ENCODE measurements around the gene FAM156B. TPM values are rescaled to one million over a fixed set of nuclear protein-coding genes. Genes with fewer than 3 reads are reported as not detected.
"Not testable (repeated sequence)": the region's sequence is repeated elsewhere in the genome, so short reads cannot be mapped to it uniquely, and the experiment has no call there.

FAM156B gene
- polyA plus RNA-seq (2014; cell fraction: cytosol; rRNA removed): 27.8 and 36.5 TPM in 2 replicates
- 44.2 and 105 TPM in 2 replicates for polyA plus RNA-seq (2014; cell fraction: nucleus; rRNA removed)

GRCh38 chrX:52896855-52897709, at the start of gene FAM156B:
FAM156B (plus strand) TSS chrX:52897330; CDS start chrX:52907226, 9,896 bp downstream.
- not testable (repeated sequence) for DNase-seq (ENCODE audit: low spot score)

DNA sequence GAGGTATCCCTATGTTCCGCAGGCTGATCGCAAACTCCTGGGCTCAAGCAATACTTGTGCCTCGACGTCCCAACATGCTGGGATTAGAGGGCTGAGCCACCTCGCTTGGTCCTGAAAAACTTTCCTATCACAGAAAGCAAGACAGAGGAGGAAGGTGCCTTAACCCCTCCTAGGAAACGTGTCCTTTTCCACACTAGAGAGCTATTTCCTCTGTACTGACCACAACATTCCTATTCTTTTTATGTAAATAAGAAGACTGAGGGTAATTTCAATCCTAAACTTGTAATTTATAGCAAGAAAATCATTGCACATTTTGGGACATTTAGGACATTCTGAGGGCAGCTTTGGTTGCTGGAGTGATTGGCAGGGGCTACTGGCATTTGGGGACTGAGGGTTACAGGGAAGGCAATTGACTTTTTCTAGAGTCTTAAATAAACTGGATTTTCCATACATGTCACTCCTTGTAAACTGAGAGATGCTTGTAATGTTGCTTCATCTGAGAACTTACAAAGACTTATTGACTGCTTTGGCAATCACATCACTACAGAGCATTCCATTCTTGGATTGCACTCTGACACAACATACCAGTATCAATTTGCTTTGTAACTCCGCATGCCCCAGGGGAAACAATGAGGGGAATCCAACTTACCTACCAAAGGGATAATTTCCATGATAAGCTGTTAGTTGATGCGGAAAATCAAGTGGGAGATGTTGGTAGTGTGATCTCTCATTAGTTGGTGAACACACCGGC, 44.8 kb upstream of the FAM156B start:
- no peak for DNase-seq (ENCODE audit: low spot score)

GRCh38 chrX:52856991-52857525, 40.1 kb upstream of the FAM156B start:
- DNase-seq (ENCODE audit: low spot score): not testable (repeated sequence)

DNA sequence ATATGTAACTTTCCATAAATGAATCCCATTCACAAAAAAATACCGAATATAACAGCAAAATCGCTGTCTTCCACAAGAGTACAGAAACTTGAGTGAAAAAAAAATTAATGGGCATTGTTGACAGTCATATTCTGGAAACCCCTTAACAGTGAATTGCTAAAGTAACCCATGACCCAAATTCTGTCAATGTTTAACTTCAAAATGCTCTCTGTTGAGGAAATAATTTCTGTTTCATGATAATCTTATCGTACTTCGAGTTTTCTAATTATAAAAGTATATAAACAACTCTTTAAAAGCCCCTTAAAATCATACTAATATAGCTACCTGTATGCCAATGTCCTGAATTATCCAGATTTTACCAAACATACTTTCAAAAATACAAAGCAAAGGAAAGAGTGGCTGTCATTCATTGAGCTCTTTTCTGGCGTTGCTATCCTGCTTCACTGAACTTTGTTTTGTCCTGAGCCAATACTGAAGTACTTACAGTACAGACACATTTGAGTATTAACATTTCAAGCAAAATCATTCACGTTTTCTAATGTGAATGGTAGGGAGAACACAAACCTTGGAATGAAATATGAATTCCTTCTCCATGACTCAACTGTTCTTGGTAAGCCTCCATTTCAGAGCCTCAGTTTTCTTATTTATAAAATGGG, 31.7 kb upstream of the FAM156B start:
- DNase-seq (ENCODE audit: low spot score): no peak

DNA sequence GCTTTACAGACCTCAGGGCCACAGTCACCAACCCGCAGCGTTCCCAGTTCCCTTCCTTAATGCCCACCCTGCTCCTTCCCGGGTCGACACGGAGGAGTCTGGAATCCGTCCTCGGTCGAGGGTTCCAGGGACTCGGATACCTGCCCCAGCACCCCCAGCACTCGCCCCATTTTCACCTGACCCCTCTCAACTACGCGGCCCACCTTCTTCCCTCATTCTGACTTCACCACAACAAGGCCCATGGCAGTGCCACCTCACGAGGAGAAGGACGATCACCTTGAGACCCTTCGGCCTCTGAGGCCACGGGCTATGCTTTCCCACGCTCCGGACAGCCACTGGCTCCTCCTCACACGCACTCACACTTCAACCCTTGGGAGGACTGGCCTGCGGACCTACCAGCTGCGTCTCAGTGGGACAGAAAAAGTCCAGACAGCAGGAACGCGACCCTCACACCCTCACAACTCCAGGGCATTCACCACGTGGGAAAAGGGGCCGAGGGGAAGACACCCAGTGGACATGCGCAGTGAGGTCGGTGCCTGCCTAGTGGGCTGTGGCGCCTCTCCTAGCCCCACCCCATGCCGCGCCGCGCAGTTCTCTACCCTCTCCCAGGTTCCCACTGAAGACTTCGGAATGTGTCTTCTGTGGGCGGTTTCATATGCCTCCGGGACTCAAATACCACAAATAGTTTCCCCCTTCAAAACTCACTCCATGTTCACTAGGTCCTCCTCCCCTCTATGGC, 29.4 kb upstream of the FAM156B start, which contains the start of gene XAGE3:
Gene XAGE3, minus strand, starts transcription at position 474 of the 739 bp plus-strand sequence. CDS start 950 bp downstream, outside the sequence.
- no peak for DNase-seq (ENCODE audit: low spot score)

DNA sequence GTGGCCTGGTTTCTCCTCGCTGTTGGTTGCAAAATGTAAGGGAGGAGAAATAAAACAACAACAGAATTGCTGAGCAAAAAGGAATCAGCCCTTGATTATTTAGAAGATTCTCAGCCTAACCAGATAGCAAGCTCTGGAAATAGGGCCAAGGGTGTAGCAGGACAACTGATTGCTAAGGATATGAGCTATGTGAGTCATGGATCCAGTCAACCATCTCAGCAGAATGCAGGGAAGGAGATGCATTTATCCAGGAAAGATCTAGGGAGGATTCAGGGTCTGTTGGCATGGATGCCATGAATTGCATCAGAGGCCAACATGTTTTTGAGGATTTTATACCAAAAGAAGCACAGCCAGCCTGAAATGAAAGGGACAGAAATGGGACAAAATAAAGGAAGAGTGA, 27.1 kb upstream of the FAM156B start:
- no peak for DNase-seq (ENCODE audit: low spot score)

- DNase-seq (ENCODE audit: low spot score): not testable (repeated sequence)
These were observed 23.3 kb upstream of the FAM156B start for GRCh38 chrX:52873825-52874224.

- DNase-seq (ENCODE audit: low spot score): no peak
These were observed 22.5 kb upstream of the FAM156B start for GRCh38 chrX:52874661-52875060.

DNA sequence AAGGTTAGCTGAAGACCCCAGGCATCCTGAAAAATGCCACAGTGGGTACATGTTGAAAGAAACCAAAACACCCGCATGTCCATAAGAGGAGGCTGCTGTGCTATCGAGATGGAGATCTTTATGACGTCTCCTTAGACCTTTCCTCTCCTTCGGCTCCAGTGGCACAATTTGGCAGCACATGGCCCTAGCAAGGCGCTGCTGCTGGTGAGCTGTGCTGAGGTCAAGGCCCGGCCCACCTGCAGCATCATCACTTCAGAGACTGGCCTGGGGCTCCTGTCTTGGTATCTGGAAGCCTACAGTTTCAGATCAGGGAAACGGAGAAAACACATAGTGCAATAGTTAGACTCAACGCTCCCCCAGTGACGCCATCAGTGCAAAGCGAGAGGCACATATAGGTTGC, 21.7 kb upstream of the FAM156B start:
- not testable (repeated sequence) for DNase-seq (ENCODE audit: low spot score)

GRCh38 chrX:52876386-52876785, 20.7 kb upstream of the FAM156B start:
- DNase-seq (ENCODE audit: low spot score): not testable (repeated sequence)

DNA sequence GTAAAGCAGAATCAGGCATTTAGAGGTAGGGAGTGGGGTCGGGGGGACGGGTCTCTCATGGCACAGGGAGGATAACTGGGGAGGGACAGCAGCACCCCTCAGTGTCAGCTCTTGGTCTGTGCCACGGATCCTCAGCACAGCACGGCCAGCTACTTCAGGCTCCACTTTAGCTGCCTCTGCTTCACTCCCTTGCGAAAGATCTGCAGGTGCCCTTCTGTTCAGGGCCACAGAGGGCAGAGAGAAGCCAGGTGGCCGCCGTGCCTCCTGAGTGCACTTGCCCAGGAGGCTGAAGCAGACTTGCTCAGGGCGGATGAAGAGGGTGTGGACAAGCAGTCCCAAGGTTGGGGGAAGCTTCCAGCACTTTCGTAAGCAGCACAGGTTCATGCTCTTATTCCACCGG, 9.7 kb upstream of the FAM156B start:
- DNase-seq (ENCODE audit: low spot score): not testable (repeated sequence)

DNA sequence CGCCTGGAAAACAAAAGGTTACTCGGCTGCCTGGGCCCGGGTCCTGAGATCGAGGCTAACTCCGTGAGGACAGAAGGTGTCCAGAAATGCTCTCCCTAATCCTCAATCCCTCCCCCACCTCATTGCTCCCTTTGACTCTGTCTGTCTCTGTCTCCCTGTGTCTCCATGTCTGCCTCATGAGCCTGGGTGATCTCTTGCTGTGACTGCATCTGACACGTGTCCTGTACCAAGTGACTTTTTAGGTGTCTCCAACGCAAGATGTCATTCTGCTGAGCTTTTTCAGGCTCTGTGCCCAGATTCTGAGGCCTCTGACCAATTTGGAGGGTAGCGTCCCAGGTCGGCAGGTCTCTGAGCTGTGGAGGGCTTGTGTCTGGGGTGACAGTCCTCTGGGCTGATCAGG, 9.0 kb upstream of the FAM156B start:
- DNase-seq (ENCODE audit: low spot score): not testable (repeated sequence)

DNA sequence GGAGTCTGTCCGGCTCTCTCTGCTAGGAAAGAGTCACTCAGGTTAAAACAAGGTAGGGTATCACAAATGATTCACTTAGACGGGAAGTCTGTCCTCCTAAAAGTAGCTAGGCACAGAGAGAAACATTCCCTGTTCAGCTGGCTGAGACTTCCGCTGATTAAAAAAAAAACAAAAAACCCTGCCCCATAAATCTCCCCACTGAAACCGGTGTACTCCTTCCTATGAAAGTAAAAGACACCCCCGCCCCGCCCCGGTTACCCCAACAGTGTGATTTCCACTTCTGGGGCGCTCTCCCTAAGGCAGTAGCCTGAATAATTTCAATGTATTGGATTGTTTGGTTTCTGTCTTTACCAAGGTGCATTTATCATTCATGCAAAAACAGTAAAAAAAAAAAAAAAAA, 692 bp upstream of the FAM156B start:
- DNase-seq (ENCODE audit: low spot score): not testable (repeated sequence)

DNA sequence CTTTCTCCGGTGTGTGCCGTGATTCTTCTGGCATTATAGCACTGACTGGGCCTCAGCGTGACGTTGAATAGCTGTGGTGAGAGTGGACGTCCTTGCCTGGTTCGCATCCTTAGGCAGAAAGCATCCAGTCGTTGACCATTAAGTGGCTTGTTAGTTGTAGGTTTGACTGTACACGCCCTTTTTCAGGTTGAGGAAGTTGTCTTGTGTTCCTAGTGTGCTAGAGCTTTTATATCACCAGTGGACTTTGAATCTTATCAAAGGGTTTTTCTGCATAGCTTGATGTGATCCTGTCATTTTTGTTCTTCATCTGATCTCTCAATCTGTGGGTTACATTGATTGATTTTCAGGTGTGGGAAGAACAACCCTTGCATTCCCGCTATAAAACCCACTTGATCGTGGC, 8.4 kb downstream of the FAM156B start:
- not testable (repeated sequence) for DNase-seq (ENCODE audit: low spot score)

DNA sequence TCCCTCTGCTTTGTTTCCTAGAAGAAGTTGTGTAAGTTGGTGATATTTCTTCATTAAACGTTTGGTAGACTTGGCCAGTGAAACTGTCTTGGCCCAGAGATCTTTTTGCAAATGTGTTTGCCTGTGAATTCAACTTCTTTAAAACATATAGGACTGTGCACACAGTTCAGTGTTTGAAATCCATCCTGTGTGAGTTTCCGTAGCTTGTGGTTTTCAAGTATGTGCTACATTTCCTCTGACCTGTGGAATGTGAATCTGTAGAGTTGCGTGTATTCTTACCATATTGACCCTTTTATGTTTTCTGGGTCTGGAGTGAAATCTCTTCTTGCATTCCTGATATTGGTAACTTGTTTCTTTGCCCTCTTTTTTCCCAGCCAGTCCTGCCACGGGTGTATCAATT, 8.9 kb downstream of the FAM156B start:
- DNase-seq (ENCODE audit: low spot score): not testable (repeated sequence)

GRCh38 chrX:52907137-52907536, 10.0 kb downstream of the FAM156B start:
- DNase-seq (ENCODE audit: low spot score): not testable (repeated sequence)

GRCh38 chrX:52907900-52908299, 10.8 kb downstream of the FAM156B start:
- DNase-seq (ENCODE audit: low spot score): not testable (repeated sequence)

- DNase-seq (ENCODE audit: low spot score): not testable (repeated sequence)
These were observed 12.3 kb downstream of the FAM156B start for GRCh38 chrX:52909313-52909969.

- not testable (repeated sequence) for DNase-seq (ENCODE audit: low spot score)
These were observed 16.6 kb downstream of the FAM156B start for GRCh38 chrX:52913681-52914080.

GRCh38 chrX:52914704-52915103, 17.6 kb downstream of the FAM156B start:
- not testable (repeated sequence) for DNase-seq (ENCODE audit: low spot score)
